ENCODE data around the gene RASGRF2.

DNA sequence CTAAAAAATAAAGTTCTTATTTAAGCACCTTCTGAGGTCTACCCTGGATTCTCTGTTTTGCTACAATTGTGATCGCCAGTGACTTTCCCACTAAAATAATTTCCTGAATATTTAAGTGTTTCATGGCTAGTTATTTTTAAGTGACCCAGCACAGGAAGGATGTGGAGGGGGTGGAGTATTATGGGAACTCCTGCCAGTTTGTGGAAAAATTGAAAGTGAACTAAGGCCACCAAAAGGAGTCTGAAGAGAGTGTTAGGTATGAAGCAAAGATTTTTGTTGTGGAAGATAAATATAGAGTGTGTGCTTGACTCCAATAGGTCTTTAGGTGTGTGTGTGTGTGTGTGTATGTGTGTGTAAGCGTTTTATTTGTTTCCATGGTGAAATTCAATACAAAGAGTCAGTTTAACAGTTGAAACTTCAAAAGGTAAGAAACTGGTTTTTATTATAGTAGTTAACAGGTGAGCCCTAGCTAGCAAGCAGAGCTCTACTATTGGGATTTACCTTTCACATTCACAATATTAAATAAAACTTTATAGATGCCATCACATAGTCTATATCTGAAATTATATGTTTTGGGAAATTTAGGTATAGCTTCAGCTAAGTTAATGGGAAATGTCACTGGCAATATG lies 25.6 kb downstream of the RASGRF2 start:
- TF ChIP-seq, protein P1, sequence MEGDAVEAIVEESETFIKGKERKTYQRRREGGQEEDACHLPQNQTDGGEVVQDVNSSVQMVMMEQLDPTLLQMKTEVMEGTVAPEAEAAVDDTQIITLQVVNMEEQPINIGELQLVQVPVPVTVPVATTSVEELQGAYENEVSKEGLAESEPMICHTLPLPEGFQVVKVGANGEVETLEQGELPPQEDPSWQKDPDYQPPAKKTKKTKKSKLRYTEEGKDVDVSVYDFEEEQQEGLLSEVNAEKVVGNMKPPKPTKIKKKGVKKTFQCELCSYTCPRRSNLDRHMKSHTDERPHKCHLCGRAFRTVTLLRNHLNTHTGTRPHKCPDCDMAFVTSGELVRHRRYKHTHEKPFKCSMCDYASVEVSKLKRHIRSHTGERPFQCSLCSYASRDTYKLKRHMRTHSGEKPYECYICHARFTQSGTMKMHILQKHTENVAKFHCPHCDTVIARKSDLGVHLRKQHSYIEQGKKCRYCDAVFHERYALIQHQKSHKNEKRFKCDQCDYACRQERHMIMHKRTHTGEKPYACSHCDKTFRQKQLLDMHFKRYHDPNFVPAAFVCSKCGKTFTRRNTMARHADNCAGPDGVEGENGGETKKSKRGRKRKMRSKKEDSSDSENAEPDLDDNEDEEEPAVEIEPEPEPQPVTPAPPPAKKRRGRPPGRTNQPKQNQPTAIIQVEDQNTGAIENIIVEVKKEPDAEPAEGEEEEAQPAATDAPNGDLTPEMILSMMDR (IDR thresholded peaks at IDR 0.05), result no peak
- no peak for TF ChIP-seq POLR2AphosphoS5 (IDR thresholded peaks at IDR 0.05)
- TF ChIP-seq POLR2A (IDR thresholded peaks at IDR 0.05), result no peak

Data from suprapubic skin (tissue), 4 donors.